CD4-positive, alpha-beta T cell treated with Interleukin-10 for 1 hour (primary cell): ENCODE data around the gene CDKN2B-AS1.
A peak's percentile ranks its signal among the peaks of the same experiment; 100 is the strongest.

Experiments used
- DNase-seq: peaks from one replicate; pipeline ENCODE4 v3.0.0-alpha.2; 2020

The CDKN2B-AS1 gene

DNA sequence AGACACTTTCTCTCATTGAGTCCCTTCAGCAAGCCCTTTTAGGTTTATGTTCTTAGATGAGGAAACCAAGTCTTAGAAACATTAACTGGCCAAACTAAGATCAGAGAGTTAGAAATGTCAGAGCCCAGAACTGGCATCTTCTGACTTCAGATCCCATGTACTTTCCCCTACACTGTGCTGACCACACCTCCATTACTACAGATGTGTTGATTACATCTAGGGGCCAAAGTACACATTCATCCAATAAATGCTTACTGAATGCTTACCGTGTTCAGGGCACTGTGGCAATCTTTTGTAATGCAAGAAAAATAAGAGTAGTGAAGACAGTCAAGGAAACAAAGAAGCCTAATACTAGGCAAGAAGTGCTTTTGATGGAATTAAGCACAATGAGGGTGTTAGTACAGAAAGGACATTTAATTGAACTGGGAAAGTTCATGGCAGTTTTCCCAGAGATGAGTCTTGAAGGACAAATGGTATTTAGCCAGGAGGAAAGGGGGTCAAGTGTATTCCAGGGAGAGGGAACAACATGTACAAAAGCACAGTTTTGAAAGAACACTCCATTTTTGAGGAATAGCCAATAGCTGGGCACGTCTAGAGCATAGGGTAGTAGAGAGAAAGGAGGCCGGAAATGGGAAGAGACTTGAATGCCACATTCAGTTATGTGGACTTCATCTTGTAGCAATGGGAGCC is 104.2 kb downstream of the CDKN2B-AS1 start:
- DNase-seq = no peak

DNA sequence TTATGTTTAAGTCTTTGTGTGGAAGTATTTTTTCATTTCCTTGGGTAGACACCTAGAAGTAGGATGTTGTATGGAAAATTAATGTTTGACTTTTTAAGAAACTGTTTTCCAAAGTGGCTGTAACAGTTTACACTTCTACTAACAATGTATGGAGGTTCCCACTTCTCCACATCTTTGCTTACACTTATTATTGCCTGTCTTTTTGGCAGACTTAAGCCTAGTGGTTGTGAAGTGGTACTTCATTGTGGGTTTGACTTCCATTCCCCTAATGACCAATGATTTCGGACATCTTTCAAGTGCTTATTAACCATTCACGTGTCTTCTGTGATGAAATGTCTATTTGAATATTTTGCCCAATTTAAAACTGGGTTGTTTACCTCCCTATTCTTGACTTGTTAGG is 106.0 kb downstream of the CDKN2B-AS1 start:
- DNase-seq = no peak

DNA sequence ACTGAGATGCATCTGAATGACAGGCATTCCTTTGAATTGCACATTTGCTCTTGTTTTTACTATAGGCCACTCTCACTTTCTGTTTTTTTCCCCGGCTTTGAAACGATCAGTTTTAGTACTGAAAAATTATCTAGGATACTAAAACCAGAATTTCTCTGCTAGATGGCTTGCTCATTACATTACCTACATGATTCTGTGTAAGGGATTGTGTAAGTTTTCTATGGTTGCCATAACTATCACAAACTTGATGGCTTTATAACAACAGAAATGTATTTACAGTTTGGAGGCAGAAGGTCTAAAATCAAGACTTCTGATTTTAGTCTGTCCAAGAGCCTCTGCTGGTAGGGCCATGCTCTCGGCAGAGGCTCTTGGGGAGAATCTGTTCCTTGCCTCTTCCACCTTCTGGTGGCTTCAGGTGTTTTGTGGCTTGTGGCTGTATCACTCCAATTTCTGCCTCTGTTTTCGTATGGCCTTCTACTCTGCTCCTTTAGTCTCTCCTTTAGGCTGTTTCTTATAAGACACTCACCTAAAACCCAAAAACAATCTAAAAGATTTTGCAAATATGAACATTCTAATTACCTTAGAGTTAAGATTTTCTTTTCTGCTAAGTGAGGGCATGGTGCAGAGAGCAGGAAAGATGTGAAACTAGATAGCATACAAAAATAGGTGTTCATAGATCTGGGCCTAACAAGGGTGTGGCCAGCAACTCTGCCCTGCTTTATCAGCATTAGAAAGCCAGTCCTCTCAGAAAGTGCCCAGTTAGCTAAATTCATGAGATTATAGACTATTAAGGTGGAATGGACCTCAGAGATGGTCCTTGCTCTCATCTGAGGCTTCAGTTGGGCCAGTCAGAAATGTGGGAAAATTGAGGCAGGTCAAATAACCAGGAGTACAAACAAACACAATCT is 107.8 kb downstream of the CDKN2B-AS1 start:
- DNase-seq = no peak

DNA sequence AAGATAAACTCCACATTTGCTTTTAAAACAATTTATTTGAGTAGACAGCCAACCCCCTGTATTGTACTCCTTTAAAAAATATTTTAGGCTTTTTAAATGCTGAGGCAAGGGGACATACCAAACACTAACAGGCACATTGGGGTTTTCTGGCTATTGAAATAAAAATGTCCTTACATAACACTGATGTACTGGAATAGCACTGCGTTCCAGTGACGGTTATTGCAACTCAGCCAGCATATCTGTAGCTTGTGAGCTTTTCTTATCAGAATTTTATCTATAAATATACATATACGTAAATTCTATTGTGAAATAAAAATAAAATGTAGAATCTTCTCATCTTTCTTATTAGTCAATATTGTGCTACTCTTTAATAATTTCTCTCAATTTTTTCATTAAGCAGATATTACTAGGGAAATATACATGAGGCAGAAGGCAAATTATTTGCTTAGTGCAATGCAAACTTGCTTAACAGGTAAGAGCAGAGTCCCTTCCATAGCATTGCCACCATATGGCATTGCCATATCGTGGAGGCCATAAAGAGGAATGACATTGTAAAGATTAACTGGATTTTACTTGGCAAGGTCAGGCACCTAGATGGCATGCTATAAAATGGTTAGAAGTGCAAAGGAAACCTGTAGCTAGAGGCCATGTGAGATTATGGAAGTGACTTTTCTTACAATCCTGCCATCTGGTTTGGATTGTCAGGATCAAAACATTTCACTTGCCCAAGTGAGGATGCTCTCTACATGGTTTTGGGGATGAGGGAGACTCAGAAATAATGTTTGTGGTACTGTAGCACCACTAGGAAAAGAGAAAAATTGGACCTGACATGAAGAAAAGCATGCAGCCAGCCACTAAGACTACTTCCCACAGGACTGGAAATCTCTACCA is 109.3 kb downstream of the CDKN2B-AS1 start:
- no peak for DNase-seq

DNA sequence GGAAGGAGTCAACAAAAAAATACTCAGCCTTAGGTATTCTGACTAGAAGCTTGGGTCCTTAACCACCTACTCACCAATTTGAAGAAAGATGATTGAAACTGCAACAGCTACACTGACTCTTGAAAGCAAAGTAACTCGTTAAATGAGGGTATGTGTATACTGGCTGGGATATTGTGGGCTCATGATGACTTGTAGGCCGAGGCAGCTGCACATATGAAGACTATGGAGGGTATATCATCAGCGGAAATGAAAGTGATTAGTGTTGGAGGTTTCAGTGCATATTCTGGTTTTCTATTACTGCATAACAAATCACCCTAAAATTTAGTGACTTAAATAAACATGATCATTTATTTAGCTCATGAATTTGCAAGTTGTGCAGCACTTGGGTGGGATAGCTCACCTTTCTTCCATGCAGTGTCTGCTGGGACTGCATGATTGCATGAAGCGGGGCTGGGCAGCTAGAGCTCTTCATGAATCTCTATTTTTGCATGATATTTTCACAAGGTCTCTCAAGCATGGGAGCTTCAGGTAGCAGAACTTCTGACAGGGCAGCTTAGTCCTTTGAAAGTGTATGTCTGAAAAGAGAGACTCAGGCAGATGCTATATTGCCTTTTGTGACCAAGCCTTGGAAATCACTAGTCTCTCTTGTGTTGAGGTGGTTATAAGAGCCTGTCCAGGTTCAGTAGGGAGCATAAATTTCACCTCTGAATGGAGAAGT is 110.6 kb downstream of the CDKN2B-AS1 start:
- DNase-seq = no peak

DNA sequence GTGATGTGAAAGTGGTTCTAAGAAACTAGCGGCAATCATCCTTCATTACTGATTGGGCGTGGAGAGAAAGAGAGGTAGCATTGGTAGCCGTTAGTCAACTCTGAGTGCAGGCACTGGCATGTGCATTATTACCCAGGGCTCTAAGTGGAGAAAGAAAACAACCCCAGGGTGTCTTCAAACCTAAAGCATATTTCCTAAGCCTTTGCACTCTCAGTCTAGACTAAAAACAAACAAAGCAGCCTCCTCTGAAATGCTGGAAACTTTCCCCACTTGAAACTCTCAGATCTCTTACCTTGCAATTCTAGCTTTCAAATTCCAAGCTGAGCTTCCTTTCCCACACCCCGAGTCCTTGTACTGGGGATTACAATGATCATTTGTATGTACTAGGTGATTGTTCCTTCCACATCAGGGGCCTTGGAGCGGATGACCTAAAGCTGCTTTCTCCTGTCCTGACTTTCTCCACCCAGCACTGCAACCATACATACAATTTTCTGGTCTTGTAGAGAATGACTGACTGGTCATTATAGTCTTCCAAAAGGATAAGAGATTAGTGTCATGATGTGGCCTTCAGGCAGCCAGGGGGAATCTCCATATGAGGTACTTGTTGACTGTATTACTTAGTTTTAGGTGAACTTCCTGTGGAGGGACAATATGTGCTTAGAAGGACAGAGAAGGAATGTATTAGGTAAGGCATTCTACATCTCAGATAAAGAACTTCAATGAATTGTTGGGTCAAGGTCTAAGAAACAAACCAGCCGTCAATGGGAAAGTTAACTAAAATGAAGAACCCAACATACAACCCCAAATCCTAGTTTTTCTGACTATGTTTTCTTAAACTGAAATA is 112.8 kb downstream of the CDKN2B-AS1 start:
- DNase-seq = no peak

DNA sequence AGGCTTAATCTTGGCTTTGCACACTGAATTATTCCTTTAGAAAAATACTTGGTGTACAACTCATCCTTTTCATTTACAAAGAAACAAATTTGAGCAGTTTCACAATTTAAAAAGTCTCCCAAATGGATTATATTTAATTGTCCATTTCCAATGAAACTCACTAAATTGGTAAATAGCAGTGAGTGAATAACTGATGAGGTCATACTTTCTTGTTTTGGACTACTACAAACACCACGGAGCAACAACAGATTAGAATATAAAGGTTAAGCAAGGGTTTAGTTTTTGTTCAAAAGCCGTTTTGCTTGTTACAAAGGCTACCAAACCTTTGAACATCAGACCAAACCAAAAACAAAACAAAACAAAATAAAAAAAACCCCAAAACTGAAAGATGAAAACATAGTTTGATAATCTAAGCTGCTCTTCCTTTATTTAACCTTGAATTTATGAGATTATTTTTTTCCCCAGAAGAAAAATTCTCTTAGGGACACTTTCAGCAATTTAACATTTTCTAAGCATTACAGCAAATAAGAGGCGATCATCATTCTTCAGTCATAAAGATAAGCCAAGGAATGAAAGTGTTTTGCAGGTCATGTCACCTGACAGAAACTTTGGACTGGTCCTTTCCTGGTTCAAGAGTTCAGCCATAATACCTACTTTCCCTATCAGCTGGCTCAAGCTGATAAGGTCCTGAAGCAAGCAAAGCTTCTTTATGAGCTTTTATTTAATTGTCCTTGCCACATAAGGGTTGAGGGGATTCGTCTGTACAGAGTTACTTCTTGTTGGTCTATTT is 114.2 kb downstream of the CDKN2B-AS1 start:
- DNase-seq = no peak

DNA sequence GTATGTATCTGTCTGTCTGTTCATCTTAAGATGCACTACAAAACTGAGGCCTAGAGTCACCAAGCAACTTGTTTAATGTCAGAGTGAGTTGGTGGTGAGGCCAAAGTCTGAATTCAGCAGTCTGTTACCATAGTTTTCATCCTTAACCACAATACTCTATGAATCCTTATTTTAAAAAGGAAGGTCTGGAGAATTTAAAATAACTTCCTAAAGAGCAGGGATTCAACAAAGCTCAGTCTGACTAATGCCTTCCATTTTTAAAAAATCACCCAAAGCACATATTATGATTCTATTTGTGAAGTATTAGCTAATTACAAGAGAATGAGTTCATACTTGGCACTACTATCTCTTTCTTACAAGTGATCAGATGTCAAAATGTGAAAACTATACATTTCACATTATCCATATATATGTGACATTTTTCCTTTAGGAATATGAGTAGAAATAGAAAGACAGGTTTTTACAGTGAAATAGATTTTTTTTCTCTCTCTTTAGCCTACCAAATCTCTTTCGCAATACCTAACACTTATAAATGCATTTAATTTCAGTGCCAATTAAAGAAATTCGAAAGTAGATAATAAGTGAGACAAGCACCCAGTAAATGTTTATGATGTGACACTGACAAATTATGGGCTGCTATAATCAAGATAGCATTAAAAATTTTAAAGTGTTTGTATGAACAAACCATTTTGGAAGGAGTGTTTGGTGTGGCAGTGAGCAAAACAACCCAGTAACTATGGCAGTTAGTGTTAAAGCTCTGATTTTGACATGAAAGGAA is 116.8 kb downstream of the CDKN2B-AS1 start:
- DNase-seq = no peak

DNA sequence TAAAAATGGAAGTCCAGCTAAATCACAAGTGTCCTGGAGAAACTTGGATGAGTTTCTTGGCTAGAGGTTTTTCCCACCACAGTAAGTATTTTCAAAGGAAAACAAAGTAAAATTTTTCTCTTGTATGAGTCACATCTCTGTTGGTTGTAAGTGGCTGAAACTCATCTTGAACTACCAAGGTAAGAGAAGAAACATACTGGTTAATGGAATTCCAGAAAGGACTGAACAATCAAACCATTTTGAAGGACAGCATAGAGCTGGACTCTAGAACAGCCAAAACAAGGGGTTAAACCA is 117.3 kb downstream of the CDKN2B-AS1 start:
- DNase-seq = no peak

DNA sequence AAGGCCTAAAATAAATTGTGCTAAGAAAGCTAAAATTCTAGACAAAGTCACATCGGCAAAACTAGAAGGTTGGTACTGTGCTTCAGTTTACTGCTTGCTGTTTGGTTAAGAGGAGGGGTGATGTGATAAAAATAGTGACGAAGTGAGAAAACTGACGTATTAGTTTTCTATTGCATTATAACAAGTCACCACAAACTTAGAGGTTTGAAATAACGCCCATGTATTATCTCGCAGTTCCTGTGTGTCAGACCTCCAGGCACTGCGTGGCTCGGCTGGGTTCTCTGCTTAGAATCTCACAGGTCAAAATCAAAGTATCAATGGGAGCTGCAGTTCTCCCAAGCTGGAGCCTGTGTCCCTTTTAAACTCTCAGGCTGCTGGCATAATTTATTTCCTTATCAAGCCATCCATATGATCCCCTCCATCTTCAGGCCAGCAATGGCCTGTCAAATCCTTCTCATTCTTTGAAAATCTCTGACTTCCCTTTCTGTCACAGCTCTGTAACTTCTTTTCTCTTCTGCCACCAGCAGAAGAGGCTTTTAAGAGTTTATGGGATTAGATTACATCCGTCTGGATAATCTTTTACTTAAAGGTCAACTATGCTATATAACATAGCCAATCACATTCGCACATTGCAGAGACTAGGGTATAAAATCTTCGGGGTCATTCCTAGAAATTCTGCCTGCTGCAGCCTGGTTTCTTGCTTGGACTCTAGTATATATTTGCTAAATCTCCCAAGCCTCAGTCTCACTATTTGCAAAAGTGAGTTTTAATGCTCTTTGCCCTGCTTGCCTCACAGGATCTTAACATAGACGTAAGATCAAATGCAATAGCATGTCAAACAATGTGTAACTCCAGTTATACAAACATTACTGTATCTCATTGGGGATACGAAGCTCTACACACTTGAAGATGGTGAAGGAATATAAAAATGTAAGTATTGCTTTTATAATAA is 118.6 kb downstream of the CDKN2B-AS1 start:
- DNase-seq = no peak

DNA sequence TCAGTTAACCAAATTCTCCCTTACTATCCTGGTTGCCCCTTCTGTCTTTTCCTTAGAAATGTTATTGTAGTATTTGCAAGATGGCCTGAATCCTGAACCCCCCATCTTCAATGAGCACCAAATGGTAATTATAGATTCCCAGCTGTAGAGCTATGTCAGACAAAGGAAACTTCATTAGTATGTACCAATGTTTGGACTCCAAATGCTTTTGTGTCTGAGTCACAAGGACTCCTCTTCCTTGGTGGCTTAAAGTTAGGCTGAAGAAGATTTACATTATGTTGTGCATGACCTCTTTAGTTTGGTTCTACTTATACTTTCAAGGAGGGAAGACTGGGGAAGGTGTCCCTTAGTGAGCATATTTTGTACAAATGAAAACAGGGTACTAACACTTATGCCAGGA is 120.4 kb downstream of the CDKN2B-AS1 start:
- DNase-seq = no peak

DNA sequence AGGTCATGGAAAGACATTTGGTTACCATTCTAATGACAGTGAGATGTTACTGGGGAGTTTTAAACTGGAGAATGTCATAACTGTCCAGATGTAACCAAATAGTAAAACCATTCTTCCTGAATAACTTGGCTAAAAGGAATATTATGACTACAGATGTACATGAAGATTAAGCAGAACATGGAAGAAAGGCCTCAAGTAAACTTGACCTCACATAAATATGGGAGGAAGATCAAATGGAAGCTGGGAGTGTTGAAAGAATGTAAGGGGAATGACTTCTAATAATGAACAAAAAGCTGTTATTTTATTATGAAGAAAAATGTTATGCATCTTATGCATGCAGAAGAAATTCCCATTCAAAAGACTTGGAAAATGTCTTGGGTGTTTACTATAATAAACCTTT is 122.2 kb downstream of the CDKN2B-AS1 start:
- DNase-seq = no peak

DNA sequence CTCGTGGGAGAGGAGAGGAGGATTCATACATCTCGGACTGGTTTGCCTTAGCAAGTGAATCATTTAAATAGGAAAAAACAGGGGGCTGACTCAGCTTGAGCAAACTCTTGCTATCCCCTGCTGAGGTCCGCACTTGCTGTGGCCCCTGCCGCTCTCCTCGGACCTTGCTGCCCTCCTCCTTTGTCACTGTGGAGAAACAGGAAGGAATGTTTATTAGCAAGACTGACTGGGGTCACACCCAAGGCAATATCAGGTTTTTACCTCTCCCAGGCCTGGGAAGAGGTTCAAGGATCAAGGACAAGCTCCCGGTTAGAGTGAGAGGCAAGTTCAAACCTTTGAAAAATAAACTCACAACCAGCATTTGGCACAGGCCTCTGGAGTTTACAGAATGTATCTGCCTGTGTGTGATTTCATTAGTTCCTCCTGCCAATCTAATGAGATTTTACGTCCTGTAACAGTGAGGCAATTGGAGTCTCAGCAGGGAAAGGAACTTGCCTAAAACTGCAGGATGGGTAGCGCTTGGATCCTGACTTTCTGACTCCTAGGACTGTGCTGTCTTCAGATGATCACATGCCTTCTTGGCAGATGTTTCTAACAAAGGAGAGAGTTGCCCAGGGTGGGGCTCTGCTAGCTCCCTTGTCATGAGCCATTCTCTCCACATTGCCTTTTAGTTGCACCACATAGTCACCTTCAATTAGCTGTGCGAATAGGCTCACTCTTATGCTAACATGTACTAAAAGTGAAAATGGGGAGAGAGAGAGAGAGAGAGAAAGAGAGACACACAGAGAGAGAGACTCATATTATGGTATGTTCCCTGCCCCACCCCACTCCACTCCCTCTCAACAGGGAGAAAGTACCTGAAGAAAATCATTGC is 123.2 kb downstream of the CDKN2B-AS1 start:
- DNase-seq = no peak

DNA sequence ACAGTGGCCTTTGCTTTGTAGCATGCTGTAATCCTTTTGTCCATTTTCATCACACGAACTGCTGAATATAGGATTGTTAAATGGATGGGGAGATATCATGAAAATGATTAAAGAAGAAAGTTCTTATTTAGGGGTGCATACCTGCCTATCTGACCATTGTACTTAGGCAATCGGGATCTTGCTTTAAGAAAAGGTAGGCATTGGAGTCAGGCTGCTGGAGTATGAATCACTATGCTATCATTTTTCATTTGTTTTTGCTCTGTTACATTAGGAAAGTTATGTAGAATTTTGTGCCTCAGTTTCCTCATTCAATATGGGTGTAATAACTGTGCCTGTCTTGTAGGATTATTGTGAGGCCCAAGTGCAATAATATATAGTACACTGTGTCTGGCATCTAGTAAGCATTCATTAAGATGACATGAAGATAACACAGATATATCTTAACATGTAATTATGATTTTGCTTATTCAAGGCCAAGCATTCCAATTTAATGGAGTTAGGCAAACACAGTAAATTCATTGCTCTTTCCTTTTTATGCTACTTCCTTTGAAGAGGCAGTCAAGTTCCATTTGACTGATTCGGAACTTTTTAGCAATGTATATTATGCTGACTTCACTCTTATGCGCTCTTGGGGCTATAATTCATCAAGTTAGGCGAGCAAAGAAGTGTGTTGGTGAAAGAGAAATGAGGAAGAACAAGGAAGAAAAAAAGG is 124.4 kb downstream of the CDKN2B-AS1 start:
- no peak for DNase-seq

DNA sequence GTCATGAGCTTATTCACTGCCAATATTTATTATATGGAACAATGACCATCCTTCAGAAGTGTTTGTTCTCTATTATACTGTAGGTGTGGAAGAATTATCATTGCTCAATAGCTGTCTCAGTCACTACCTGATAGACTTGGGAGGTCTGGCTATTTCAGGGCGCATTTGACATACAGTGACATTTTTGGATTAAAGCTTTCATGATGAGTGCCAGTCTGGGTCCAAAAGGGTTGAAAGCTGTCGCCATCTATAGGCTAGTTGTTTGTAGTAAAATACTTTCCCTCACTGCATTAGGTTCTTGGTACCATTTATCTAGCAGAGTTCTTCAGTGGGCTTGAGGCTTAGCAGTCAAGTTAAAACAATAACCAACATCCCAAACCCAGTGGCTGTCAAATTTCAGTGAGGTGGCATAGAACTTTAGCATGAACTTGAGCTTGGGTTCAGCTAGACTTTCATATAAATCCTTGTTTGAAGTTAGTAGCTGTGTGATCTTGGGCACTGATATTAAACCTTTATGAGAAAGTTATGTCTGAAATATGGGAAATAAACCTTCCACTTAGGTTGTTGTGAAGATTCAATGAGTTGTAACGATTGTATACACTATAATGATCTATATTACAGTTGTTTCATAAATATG is 125.0 kb downstream of the CDKN2B-AS1 start:
- DNase-seq = peak; percentile 52

DNA sequence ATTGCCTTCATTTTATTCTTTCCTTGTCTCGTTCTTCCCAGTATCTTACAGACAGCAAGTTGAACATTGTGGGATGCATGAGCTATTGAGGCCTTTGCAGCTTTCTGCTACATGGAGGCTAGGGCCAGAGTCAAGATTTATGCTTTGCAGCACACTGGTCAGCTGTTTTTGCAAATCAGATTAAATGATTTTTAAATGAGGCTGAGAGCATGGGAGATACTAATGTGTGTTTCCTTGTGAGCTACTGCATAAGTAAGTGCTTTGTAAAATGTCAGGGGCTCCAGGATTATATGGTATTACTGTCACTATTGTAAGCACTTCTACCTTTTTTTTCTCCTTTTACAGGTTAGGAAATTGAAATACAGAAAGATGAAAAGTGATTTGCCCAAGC is 125.6 kb downstream of the CDKN2B-AS1 start:
- DNase-seq = no peak

DNA sequence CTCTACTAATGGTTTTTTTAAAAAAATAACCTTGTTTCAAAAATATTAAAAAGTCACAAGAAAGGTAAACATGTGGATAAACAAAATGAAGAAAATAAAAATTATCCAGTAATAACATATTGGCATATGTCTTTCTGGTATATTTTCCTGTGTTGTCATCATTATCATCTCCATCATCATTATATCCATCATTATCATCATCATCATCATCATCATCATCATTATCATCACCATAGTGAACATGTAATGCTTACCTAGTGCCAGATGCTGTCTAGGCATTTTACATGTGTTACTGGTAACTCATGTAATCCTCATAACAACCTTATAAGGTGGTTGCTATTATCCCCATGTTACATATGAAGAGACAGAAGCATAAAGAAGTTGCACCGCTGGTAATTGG is 126.0 kb downstream of the CDKN2B-AS1 start:
- DNase-seq = no peak
